Adrenal gland (tissue), 5 donors: ENCODE measurements around the gene SIDT1.

Experiments
- CTCF ChIP-seq, 6 experiments: fragments of 450-650 bp in 4 of 6; fragments of 200-600 bp in 2 of 6; sonication (generic) in 1 of 6; IDR thresholded peaks; 1 replicate in 5 of 6; 2 replicates in 1 of 6; pipeline versions ENCODE4 v1.5.1 to v1.8.0; 2016 to 2021; ENCODE audit warnings: antibody characterized with exemption in 6 of 6, mild to moderate bottlenecking in 2 of 6, moderate library complexity in 1 of 6
- POLR2A ChIP-seq, 2 donors: fragments of 450-650 bp; IDR thresholded peaks; one replicate each; pipeline ENCODE4 v1.6.1; 2017; ENCODE audit warnings: antibody characterized with exemption in 2 of 2, mild to moderate bottlenecking in 2 of 2, moderate library complexity in 1 of 2
- donor health status: DM: no; HTN: no; CAD: no.

- TF ChIP-seq CTCF (IDR thresholded peaks at IDR 0.05) = no peak
- TF ChIP-seq POLR2A (IDR thresholded peaks at IDR 0.05) = no peak
These were observed 28.7 kb downstream of the SIDT1 start for GRCh38 chr3:113560831-113561623.
